ENCODE measurements around the gene GINS1.
"Not testable (repeated sequence)": the region's sequence is repeated elsewhere in the genome, so short reads cannot be mapped to it uniquely, and the experiment has no call there.

GINS1 gene

DNA sequence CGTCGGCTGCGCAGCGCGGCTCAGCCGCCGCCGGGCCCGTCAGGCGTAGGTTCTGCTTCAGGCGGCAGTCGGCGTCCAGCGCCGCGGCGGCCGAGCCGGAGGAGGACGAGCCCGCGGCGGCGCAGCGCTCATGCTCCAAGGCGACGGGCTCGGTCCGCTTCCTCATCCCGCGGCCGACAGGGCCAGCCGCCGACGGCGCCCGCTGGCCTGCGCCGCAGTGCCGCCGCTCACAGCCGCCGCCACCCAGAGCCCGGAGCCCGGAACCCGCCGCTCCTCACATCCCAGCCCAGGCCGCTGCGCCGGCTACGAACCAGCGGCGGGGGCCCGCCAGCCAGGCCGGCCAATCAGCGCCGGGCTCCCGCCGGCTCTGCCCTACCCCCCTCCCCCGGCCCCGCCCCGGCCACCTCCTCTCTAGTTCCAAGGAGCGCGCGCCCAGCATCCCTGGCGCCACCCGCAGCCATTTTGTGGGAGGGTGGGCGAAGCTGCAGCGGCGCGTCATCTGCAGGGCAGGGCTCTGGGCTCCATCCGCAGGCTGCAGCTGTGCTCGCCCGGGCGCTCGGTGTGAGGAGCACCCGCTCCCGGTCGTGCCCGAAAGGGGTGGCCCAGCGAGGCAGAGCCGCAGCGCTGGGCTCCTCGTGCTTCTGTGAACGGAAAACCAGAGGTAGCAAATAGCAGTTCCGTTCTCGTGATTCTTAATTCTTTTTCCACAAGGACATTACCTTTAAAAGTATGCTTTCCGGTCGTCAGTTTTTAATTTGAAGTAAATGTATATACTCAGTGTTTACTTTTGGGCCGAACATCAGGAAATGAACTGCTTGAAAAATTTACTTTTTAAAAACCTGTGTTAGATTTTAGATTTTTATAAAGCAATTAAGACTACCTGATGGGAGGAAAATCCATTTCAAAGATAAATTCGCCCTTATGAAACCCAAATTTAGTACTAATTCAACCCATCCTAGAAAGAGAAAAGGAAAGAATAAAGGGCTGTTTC lies 16.6 kb upstream of the GINS1 start, which contains the start of gene ABHD12:
Gene ABHD12 (minus strand): TSS at position 298 of the 991 bp plus-strand sequence. CDS start 132 bp downstream, at position 166.
- DNase-seq, result peak; percentile 86

DNA sequence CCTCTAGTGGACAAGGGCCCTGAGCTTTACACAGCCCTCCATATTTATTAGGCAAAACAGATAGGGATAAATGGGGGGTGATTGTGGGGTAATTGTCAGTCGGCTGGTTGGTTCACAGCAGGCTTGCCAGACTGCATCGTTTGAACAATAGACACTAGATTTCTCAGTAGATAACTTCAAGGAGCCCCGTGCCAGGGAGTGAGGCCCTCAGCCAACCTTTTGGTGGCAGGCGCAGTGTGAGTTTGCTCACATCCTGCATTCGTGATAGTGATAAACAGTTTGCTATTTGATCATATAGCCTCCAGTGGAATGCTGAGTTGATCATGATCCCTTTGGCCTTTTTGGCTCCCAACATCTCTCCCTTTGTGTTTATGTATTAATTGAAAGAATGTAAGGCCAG lies 13.2 kb upstream of the GINS1 start:
- DNase-seq, result no peak

DNA sequence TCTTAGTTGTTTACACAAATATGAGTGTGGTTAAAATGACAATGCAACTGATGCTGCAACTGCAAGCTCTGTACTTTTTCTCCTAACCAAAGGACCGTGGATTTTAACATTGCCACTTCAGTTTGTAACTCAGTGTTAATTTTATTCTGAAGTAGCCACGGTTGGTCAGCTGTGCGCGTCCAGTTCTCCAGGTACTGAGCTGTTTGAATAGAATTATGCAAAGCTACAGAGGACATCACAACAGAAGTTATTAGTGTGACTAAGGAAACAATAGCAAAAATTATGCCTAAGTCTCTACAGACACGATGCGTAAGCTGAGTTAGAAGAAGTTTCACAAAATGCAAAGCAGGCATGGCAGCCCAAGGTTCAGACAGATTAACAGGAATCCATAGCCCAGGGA lies 12.5 kb upstream of the GINS1 start:
- no peak for DNase-seq

DNA sequence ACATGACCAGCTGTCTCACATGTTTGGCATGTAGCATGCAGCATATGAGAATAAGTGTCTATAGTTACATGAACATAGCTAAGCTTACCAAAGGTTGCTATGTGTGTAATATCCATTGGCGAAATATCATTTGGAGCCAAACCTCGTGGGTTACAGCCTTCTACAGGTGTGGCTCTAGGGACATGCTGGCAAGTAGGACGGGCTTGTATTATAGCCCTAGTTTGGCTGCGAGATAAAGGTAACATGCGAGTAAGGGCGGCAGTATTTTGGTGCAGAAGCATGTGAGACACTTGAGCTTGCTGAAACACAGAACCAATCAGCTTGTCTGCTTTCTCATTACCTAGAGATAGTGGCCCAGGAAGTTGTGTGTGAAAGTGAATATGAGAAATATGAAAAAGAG lies 10.4 kb upstream of the GINS1 start:
- no peak for DNase-seq

DNA sequence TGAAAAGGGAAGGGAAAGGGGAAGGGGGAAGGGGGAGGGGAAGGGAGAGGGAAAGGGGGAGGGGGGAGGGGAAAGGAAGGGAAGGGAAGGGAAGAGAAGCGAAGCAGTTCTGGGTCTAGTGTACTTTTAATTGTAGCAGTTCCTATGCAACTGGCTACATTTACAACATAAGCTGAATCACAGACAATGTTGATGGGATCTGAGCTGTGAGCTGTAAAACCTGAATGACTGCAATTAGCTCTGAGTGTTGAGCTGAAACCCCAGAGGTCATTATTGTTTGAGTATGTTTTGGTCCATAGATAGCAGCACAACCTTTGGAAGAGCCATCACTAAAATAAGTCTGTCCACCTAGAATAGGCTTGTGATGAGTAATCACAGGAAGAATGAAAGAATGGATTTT lies 9.7 kb upstream of the GINS1 start:
- no peak for DNase-seq

DNA sequence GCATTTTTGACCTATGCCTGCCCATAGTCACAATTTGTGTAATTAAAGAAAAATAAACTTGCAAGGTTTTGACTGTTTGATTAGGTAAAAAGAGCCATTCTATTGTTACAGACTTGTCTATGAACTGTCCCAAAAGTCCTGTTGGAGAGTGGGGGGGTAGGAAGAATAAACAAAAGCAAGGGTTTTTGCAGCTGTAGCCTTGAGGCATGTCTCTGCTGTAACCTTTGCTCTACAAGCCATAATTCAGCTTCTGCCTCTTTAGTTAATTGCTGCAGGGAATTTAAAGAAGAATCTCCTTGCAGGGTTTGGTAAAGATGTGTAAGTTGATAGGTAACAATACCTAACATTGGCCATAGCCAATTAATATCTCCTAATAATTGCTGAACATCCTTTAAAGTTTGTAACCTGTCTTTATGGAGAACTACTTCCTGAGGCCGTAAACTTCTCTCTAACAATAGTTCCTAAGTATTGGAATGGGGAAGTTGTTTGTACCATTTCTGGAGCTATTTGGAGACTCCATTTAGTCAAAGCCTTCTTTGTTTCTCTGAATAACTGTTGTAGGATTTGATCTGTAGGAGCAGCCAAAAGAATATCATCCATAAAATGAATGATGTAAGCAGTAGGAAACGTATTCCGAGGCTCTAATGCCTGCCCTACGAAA lies 9.0 kb upstream of the GINS1 start:
- no peak for DNase-seq

DNA sequence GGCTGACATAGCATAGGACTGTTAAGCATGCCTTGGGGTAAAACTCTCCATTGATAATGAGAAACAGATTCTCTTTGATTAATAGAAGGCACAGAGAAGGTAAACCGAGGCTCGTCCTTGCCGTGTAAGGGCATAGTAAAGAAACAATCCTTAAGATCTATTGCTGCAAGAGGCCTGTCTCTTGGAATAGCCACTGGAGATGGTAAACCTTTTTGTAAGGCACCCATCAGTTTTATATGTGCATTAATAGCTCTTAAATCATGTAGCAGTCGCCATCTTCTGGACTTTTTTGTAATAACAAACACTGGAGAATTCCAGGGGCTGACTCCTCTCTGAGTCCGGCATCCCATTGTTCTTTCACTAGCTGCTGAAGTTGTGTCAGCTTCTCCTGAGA lies 8.4 kb upstream of the GINS1 start:
- DNase-seq, result peak; percentile 24

DNA sequence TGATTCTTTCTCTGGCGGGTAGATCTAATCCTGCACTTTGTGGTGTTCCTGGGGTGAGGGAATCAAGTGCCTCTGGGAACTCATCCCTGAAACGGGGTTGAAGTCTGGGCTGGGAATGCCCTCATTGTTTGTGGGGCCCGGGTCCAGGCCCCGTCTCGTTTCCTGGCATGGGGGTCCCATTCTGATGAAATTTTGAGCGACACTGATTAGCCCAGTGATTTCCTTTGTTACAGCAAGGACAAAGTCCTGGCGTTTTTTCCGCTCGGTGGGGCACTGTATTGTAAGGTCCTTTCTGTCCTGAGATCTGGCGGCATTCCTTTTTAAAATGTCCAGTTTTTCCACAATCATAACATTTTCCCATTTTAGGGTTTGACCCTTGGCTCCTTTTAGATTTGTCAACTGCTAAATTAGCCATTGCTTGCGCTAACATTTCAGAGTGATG lies 7.2 kb upstream of the GINS1 start:
- not testable (repeated sequence) for DNase-seq

DNA sequence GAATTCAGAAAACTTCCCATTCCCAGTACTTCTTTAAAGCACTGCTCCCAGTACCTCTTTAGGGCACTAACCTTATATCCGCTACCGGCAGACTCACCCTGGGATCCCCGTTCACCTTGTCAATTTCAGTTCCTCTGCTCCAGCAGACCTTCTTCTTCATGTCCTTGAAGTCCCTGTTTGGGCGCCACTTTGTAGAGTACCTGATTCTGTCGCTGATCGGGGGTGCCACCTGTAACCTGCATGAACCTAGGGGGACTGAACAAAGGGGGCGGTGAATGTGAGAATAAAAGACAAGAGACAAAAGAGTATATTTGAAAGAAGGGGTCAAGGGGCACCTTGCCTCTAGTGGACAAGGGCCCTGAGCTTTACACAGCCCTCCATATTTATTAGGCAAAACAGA lies 4.9 kb upstream of the GINS1 start:
- DNase-seq, result no peak

DNA sequence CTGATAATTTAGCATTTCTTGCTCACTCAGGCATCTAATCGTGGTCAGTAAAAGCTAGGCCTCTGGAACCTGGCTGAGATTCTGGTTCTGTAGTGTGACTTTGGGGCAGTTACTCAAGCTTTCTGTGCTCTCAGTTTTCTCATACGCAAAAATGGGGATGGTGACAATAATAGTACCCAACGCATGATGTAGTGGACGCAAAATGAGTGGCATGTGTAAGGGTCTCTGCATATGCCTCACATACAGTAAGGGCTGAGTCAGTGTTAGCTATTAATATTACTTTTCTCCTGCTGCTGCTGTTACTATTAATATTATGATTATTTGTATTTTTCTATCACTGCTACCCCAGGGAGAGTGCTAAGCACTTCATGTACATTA lies 686 bp downstream of the GINS1 start:
- no peak for DNase-seq

DNA sequence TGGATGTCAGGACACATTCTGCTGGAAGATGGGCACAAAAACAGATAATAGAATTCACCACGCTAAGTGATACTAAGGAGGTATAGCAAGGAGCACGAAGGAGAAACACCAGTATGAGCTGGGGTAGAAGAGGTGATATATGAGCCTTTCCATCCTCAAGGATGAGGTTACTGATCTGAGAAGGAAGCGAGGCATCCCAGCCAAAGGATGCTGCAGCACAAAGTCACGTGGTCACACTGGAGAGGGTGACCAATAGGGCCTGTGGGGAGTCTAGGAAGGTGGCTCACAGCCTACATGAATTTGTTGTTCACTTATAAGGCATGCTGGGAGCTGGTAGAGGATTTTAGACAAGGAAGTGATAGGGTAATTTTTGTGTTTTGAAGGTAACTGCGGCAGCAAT lies 1.4 kb downstream of the GINS1 start:
- DNase-seq, result no peak

DNA sequence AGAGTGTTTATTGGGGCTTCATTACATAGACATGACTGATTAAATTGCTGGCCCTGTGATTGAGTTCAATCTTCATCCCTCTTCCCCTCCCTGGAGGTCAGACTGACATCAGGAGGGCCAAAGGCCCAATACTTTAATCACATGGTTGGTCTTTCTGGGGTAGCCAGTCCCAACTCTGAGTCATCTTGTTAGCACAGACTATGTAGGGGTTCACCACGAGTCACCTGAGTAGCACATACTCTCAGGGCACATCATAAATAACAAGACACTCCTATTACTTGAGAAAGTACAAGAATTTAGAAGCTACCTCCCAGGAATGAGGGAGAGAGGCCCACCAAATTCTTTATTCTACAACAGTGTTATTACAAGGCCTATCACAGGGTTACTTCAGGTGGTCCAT lies 11.3 kb downstream of the GINS1 start:
- no peak for DNase-seq

DNA sequence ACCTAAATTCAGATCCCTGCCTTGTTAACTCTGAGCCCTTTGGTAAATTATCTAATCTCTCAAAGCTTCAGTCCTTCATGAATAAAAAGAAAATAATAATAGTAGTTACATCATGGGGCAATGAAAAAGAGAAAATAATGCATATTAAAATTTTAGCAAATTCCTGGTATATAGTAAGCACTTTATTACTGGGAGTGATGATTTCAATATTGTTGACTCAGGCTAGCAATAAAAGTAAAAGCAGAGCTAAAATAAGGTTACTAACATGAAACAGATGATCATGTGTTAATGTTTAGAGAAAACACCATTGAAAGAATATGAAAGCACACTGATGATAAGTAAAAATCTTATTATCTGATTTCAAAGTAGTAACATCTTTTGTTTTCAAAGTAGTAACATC lies 13.6 kb downstream of the GINS1 start:
- no peak for DNase-seq

DNA sequence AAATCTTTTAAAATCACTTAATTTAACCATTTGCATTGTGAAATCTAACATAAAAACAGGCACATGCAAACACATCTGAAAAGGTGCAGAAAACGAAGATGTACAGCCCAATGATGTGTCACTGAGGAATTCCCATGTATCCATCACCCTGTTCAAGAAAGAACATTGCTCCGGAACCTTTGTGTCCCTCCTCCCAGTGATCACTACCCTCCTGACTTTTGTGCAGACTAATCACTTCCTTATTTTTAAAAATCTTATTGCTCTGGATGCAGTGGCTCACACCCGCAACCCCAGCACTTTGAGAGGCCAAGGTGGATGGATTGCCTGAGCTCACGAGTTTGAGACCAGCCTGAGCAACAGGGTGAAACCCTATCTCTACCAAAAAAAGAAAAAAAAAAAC lies 14.6 kb downstream of the GINS1 start:
- no peak for DNase-seq

DNA sequence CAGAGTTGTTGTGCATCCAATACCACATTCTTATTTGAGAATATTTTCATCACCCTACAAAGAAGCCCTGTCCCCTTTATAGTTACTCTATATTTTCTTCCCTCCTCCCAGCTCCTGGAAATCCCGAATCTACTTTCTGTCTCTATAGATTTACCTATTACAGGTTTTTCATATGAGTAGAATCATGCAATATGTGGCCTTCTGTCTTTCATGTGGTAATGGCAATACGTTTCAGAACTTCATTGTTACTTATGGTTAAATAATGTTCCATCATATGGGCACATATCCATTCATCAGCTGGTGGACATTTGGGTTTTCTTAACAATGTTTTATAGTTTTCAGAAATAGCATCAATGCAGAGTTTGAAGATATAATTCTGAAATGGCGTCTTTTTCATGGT lies 17.1 kb downstream of the GINS1 start:
- no peak for DNase-seq

DNA sequence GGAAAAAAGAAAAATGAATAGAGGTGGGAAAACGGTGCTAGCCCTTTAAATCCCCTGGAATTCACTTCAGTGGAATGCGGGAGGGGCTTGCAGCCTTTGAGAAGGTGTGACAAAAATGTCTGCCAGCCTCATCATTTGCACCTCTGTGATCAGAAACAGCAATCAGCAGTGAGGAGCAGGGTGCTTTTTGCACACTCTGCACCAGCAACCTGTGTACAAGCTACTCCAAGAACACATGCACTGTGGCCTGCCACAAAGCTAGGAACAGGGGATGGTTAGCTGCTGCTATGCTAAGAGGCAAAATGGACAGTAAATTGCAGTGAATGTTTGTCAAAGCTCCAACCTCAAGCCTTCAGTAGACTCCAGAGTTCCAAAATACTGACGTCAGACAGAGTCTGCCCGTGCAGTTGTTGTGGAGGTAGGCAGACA lies 29.7 kb downstream of the GINS1 start:
- no peak for DNase-seq

DNA sequence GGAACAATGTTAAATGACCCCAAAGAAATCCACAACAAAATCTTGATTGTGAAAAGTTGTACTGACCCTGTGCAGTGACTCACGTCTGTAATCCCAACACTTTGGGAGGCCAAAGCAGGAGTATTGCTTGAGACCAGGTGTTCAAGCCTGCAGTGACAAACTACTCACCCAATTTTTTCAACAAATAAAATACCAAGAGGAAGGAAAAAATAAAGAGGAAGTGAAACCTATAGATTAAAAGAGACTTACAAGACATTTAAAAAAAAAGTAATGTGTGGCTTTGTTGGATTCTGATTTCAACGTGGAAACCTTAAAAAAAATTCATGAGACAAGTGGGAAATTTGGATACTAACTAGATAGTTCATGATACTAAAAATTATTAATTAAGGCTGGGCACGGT lies 31.9 kb downstream of the GINS1 start:
- DNase-seq, result no peak

DNA sequence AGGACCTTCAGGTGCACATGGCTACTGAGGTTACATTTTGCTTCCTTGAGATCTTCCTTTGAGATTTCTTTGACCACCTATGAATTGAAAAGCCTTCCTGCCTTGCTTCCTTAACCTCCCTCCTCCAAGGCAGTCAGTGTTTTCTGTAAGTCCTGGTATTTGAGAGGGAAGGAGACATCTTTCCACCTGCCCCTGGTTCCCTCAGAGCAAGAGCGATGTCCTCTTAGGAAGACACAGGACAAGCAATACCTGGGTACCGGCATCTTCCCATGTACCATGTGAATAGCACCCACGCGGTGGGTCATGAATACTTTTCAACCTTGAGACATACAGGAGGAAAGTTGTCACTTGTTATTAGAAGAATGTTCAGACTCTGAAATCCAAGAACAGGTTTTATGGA lies 37.1 kb downstream of the GINS1 start:
- no peak for DNase-seq

DNA sequence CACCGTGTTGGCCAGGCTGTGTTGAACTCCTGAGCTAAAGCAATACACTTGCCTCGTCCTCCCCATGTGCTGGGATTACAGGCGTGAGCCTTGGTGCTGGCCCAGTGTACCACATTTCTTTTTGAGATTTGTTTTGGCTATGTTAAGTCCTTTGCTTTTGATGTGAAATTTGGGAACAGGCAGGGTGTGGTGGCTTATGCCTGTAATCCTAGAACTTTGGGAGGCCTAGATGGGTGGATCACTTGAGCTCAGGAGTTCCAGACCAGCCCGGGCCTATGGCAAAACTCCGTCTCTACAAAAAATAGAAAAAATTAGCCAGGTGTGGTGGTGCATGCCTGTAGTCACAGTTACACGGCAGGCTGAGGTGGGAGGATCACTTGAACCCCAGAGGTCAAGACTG lies 40.2 kb downstream of the GINS1 start:
- DNase-seq, result no peak

DNA sequence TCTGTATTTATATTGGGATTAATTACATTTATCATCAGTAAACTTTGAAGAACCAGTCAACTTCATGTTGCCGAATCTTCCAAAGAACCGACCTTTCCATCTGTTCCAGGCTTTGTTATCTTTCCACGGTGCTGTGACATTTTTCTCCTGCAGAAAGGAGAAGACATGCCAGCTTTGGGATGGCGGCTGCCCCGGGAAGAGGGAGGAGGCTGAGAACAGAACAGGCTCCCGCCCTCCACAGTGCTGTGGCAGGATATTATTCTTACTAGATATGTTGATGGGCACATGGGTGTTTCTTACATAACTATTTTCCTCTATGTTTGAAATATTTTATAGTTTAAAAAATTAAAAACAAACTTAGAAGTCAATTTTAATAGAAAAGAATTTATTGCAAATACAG lies 44.9 kb downstream of the GINS1 start:
- no peak for DNase-seq

DNA sequence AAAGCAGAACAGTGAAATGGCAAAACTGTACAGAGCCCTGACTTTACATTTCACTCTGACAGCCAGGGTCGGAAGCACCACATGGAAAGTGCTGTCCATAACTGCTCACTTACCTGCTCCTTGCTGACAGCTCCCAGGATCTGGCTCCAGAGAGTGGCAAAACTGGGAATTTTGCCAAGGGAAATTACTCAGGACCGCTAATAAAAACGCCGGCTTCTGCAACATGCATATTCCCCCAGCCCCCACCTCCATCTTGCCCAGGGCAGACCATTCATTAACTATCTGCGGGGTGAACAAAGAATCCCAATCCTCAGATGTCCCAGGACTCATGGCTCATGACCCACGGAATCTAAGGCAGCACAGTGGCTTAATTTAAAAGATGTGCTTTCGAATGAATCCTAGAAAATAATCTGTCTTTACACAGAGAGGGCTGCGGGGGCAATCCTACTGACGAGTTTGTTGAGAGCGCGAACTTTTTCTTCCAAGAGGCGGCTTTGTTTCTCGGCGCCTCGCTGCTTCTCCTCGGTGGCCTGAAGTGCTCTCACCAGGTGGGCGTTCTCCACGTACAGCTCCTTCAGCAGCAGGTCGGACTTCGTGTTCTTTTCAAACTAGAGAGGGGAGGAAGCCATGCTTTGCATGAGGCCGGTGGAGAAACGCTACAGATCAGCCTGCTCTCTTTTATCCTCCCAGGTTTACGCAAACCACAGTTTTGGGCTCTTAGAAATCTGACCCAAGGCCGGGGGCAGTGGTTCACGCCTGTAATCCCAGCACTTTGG lies 45.8 kb downstream of the GINS1 start:
- peak; percentile 11 for DNase-seq

DNA sequence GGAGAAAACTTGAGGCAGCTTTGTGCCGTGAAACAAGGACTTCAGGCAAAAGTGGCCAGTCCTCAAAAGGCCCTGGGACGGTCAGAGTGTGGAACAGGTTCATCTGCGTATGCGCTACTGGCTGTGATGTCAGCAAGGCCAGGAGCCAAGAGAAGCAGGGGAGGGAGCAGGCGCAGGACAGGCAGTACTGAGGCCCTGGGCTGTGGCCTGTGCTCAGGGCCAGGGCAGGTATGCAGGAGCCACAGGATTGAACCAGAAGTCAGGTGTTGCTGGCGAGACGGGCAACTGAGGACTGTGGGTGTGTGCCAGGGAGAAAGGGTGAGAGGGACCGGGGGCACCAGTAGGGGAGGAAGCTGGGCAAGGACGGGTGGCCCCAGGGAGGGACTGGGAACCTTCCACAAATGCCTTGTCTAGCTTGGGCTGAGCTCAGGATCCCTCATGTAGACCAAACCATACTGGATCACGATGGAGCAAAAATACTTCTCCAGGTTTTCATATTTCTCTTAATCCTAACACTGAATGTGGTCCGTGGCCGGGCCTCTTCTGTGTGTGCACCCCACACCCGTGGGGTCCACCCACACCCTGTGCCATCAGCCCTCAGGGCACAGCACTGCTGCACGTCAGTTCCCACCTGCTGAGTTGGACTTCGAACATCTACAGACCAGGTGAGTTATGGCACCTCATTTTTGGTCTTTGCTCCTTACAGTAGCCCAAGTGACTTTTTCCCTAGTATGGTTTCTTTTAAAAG lies 46.9 kb downstream of the GINS1 start:
- DNase-seq, result no peak
